Panc1 (cell line): ENCODE results near the gene ALG10.
"Not testable (repeated sequence)": the region's sequence is repeated elsewhere in the genome, so short reads cannot be mapped to it uniquely, and the experiment has no call there.

ENCODE experiments used
- POLR2AphosphoS5 ChIP-seq: IDR thresholded peaks from 2 replicates; pipeline ENCODE4 v1.6.1; 2012; ENCODE audit warnings: mild to moderate bottlenecking, low read depth, low read length, moderate library complexity
- TF ChIP-seq, protein P1 (sequence below): fragments of 450-650 bp; IDR thresholded peaks from 2 replicates; pipeline ENCODE4 v1.5.1; 2017; ENCODE audit warnings: mild to moderate bottlenecking

DNA sequence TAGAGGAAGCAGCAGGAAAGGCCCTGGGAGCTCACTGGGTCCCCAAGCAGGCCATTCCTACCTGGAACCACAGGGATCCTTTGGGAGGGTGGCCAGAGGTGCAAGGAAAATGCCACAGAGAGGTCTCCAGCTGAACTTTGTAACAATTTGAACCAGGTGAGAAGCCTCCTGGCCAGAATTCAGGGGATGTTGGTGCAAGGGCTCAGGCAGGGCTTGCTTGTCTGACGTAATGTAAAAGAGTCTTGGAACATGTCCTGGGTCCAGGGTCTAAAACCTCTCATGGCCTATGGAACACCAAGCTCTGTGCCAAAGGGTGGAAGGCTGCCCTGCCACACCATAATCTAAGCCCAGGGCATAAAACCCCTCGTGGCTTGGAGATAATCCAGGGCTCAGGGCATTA is 25.6 kb downstream of the ALG10 start:
- TF ChIP-seq, protein P1, sequence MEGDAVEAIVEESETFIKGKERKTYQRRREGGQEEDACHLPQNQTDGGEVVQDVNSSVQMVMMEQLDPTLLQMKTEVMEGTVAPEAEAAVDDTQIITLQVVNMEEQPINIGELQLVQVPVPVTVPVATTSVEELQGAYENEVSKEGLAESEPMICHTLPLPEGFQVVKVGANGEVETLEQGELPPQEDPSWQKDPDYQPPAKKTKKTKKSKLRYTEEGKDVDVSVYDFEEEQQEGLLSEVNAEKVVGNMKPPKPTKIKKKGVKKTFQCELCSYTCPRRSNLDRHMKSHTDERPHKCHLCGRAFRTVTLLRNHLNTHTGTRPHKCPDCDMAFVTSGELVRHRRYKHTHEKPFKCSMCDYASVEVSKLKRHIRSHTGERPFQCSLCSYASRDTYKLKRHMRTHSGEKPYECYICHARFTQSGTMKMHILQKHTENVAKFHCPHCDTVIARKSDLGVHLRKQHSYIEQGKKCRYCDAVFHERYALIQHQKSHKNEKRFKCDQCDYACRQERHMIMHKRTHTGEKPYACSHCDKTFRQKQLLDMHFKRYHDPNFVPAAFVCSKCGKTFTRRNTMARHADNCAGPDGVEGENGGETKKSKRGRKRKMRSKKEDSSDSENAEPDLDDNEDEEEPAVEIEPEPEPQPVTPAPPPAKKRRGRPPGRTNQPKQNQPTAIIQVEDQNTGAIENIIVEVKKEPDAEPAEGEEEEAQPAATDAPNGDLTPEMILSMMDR = not testable (repeated sequence)
- not testable (repeated sequence) for TF ChIP-seq POLR2AphosphoS5
